NCI-H2081 (cell line): ENCODE measurements around the gene DHRS7C.
A peak's percentile ranks its signal among the peaks of the same experiment; 100 is the strongest.
"Not testable (repeated sequence)": the region's sequence is repeated elsewhere in the genome, so short reads cannot be mapped to it uniquely, and the experiment has no call there.

ENCODE experiments used
- DNase-seq, 2 experiments: peaks; one replicate each; lab custom pipeline; 2025; lab: John Stamatoyannopoulos, UW

Gene DHRS7C

GRCh38 chr17:9810100-9810949 is 18.9 kb upstream of the DHRS7C start:
- no peak for DNase-seq

GRCh38 chr17:9809409-9809808 is 18.0 kb upstream of the DHRS7C start:
- DNase-seq: no peak

GRCh38 chr17:9806699-9807098 is 15.3 kb upstream of the DHRS7C start:
- no peak for DNase-seq

- no peak for DNase-seq
Observed at GRCh38 chr17:9805769-9806168, 14.4 kb upstream of the DHRS7C start.

GRCh38 chr17:9802697-9803096 is 11.3 kb upstream of the DHRS7C start:
- no peak for DNase-seq

GRCh38 chr17:9802294-9802693 is 10.9 kb upstream of the DHRS7C start:
- no peak for DNase-seq

- DNase-seq: no peak
Observed at GRCh38 chr17:9801505-9801904, 10.1 kb upstream of the DHRS7C start.

GRCh38 chr17:9798724-9799123 is 7.3 kb upstream of the DHRS7C start:
- no peak for DNase-seq

- DNase-seq: no peak
Observed at GRCh38 chr17:9798008-9798407, 6.6 kb upstream of the DHRS7C start.

- DNase-seq: no peak
Observed at GRCh38 chr17:9792181-9792840, 919 bp upstream of the DHRS7C start.

- no peak for DNase-seq
Observed at GRCh38 chr17:9790316-9790715, 1.1 kb downstream of the DHRS7C start.

- DNase-seq: no peak
Observed at GRCh38 chr17:9788601-9789000, 2.8 kb downstream of the DHRS7C start.

- DNase-seq: no peak
Observed at GRCh38 chr17:9784544-9784943, 6.8 kb downstream of the DHRS7C start.

GRCh38 chr17:9783465-9783864 is 7.9 kb downstream of the DHRS7C start:
- DNase-seq: not testable (repeated sequence)

GRCh38 chr17:9783050-9783449 is 8.3 kb downstream of the DHRS7C start:
- DNase-seq: no peak

- no peak for DNase-seq
Observed at GRCh38 chr17:9780552-9780951, 10.8 kb downstream of the DHRS7C start.

GRCh38 chr17:9776911-9777310 is 14.5 kb downstream of the DHRS7C start:
- no peak for DNase-seq

- no peak for DNase-seq
Observed at GRCh38 chr17:9772658-9773057, 18.7 kb downstream of the DHRS7C start.

GRCh38 chr17:9771465-9771864 is 19.9 kb downstream of the DHRS7C start:
- no peak for DNase-seq

- no peak for DNase-seq
Observed at GRCh38 chr17:9769036-9769695, 22.2 kb downstream of the DHRS7C start.

GRCh38 chr17:9768381-9768934 is 22.9 kb downstream of the DHRS7C start:
- peak in 1 of 2 experiments; percentile 5 for DNase-seq

GRCh38 chr17:9767432-9767991 is 23.9 kb downstream of the DHRS7C start:
- DNase-seq: no peak
